ENCODE data around the gene ZNF41.

The ZNF41 gene

DNA sequence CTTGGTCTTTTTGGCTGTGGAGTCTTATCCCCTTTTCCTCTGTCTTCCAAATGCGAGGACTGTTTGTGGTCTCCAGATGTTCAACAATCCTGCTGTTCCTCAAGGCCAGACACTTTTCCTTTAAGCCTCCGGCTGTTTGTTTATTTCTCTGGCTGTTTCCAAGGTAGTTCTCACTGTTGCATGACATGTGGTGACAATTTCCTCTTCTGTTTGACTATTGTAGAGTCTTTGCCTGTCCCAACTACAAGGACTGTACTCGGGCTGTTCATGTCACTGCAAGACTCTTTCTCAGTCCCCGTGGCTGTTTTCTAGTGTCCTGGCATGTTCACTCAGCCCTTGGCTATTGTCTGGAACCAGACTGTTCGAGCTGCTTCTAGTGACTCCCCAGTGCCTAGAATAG is 62.1 kb downstream of the ZNF41 start:
- no peaks in the 10 kb centered on the region for H3K36me3 ChIP-seq (ENCODE audit: control insufficient read depth in 5 of 5, insufficient read depth in 5 of 5, low read length in 5 of 5)
- no peaks in the 10 kb centered on the region for H3K4me1 ChIP-seq (ENCODE audit: control insufficient read depth in 5 of 5, insufficient read depth in 5 of 5, low read length in 5 of 5)
- H3K27ac ChIP-seq (ENCODE audit: low read depth, low read length) = no peak overlapping the region
- no peak overlapping the region for H3K4me3 ChIP-seq (ENCODE audit: low read depth in 1 of 5, low read length in 5 of 5)
- H3K27me3 ChIP-seq (ENCODE audit: control insufficient read depth in 5 of 5, insufficient read depth in 4 of 5, low read length in 5 of 5) = peaks cover 0 to 15% (median 10%) of the 10 kb centered on the region in 5 donors
- peaks cover 0 to 12% (median 10%) of the 10 kb centered on the region in 5 donors for H3K9me3 ChIP-seq (ENCODE audit: control insufficient read depth in 5 of 5, low read length in 5 of 5)
- H3K9ac ChIP-seq (ENCODE audit: low read length in 5 of 5) = no peak overlapping the region

DNA sequence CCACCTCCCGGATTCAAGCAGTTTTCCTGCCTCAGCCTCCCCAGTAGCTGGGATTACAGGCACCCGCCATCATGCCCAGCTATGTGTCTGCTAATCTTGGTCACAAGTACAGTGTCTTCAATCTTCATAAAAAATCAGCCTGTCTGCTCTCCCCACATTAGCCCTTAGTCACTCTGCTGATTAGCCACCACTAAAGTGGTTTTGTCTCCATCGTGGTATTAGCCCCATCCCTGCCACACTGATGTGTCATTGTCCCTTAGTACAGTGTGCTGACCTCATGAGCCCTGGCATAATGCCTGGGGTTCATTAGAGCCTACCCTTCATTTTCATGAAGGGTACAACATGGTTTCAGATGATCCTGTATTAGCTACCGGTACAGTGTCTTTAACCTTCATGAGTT is 62.8 kb downstream of the ZNF41 start:
- H3K9ac ChIP-seq (ENCODE audit: low read length in 5 of 5) = no peak overlapping the region
- H3K4me3 ChIP-seq (ENCODE audit: low read depth in 1 of 5, low read length in 5 of 5) = no peak overlapping the region
- peaks cover 0 to 12% (median 10%) of the 10 kb centered on the region in 5 donors for H3K9me3 ChIP-seq (ENCODE audit: control insufficient read depth in 5 of 5, low read length in 5 of 5)
- H3K27me3 ChIP-seq (ENCODE audit: control insufficient read depth in 5 of 5, insufficient read depth in 4 of 5, low read length in 5 of 5) = peaks cover 0 to 15% (median 10%) of the 10 kb centered on the region in 5 donors
- H3K36me3 ChIP-seq (ENCODE audit: control insufficient read depth in 5 of 5, insufficient read depth in 5 of 5, low read length in 5 of 5) = no peaks in the 10 kb centered on the region
- H3K4me1 ChIP-seq (ENCODE audit: control insufficient read depth in 5 of 5, insufficient read depth in 5 of 5, low read length in 5 of 5) = no peaks in the 10 kb centered on the region
- H3K27ac ChIP-seq (ENCODE audit: low read depth, low read length) = no peak overlapping the region

DNA sequence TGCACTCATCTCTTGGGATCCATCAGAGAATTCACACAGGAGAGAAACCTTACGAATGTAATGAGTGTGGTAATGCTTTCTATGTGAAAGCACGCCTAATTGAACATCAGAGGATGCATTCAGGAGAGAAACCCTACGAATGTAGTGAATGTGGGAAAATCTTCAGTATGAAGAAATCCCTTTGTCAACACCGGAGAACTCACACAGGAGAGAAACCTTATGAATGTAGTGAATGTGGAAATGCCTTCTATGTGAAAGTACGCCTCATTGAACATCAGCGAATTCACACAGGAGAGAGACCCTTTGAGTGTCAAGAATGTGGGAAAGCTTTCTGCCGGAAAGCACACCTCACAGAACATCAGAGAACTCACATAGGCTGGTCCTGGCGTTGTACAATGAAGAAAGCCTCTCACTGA is 69.8 kb downstream of the ZNF41 start:
- H3K9ac ChIP-seq (ENCODE audit: low read length in 5 of 5) = peak overlapping the region in 1 of 5 donors; percentile 98
- peaks cover 0 to 10% (median 5%) of the 10 kb centered on the region in 5 donors for H3K27me3 ChIP-seq (ENCODE audit: control insufficient read depth in 5 of 5, insufficient read depth in 4 of 5, low read length in 5 of 5)
- H3K4me3 ChIP-seq (ENCODE audit: low read depth in 1 of 5, low read length in 5 of 5) = peak overlapping the region in 1 of 5 donors; percentile 11
- H3K27ac ChIP-seq (ENCODE audit: low read depth, low read length) = peak overlapping the region; percentile 50
- H3K9me3 ChIP-seq (ENCODE audit: control insufficient read depth in 5 of 5, low read length in 5 of 5) = peaks cover 19 to 49% (median 37%) of the 10 kb centered on the region in 5 donors
- peaks cover 0 to 4% (median 0%) of the 10 kb centered on the region in 5 donors for H3K36me3 ChIP-seq (ENCODE audit: control insufficient read depth in 5 of 5, insufficient read depth in 5 of 5, low read length in 5 of 5)
- peaks cover 0 to 13% (median 0%) of the 10 kb centered on the region in 5 donors for H3K4me1 ChIP-seq (ENCODE audit: control insufficient read depth in 5 of 5, insufficient read depth in 5 of 5, low read length in 5 of 5)
